Liver (tissue), 9 donors: ENCODE measurements around the gene ITPKB. TPM values are rescaled to one million over a fixed set of nuclear protein-coding genes. Genes with fewer than 3 reads are reported as not detected.

ENCODE experiments used
- DNase-seq: peaks from one replicate; pipeline ENCODE4 v3.0.0-alpha.2; 2017; ENCODE audit warnings: low spot score
- H3K27ac ChIP-seq, 2 donors: one replicate each; pipeline ENCODE4 v1.7.0; 2013; ENCODE audit warnings: inconsistent platforms in 2 of 2, low read length in 2 of 2, control low read depth in 1 of 2, low read depth in 1 of 2, mild to moderate bottlenecking in 1 of 2
- H3K27me3 ChIP-seq, 4 donors: one replicate each; pipeline versions ENCODE4 v1.6.1 to v1.7.0; 2013; ENCODE audit warnings: low read length in 3 of 4, inconsistent platforms in 1 of 4, mild to moderate bottlenecking in 1 of 4, moderate library complexity in 1 of 4; ENCODE audit not compliant: control insufficient read depth in 4 of 4, insufficient read depth in 4 of 4
- H3K36me3 ChIP-seq, 4 donors: one replicate each; pipeline versions ENCODE4 v1.6.1 to v1.7.0; 2013; ENCODE audit warnings: low read length in 3 of 4, mild to moderate bottlenecking in 3 of 4, low read depth in 1 of 4, moderate library complexity in 1 of 4; ENCODE audit not compliant: control insufficient read depth in 4 of 4, insufficient read depth in 3 of 4
- H3K4me1 ChIP-seq, 4 donors: one replicate each; pipeline versions ENCODE4 v1.6.1 to v1.7.0; 2013; ENCODE audit warnings: low read length in 3 of 4, mild to moderate bottlenecking in 3 of 4, moderate library complexity in 1 of 4; ENCODE audit not compliant: control insufficient read depth in 4 of 4, insufficient read depth in 4 of 4
- H3K4me3 ChIP-seq, 3 donors: one replicate each; pipeline versions ENCODE4 v1.6.1 to v1.7.0; 2013; ENCODE audit warnings: low read length in 3 of 3, control low read depth in 1 of 3, low read depth in 1 of 3, mild to moderate bottlenecking in 1 of 3
- H3K9ac ChIP-seq, 2 donors: one replicate each; pipeline ENCODE4 v1.7.0; 2013; ENCODE audit warnings: low read length in 2 of 2, mild to moderate bottlenecking in 2 of 2, moderate library complexity in 2 of 2, control low read depth in 1 of 2, low read depth in 1 of 2
- H3K9me3 ChIP-seq, 4 donors: one replicate each; pipeline versions ENCODE4 v1.6.1 to v1.7.0; 2013; ENCODE audit warnings: low read length in 3 of 4; ENCODE audit not compliant: control insufficient read depth in 4 of 4
- FOXA1 ChIP-seq: IDR thresholded peaks from 2 replicates; pipeline ENCODE4 v1.6.1; 2016; ENCODE audit warnings: antibody characterized with exemption
- FOXA2 ChIP-seq: IDR thresholded peaks from 2 replicates; pipeline ENCODE4 v1.6.1; 2016; ENCODE audit warnings: antibody characterized with exemption
- HNF4G ChIP-seq: IDR thresholded peaks from 2 replicates; pipeline ENCODE4 v1.6.1; 2016; ENCODE audit warnings: antibody characterized with exemption
- JUND ChIP-seq, 2 donors: IDR thresholded peaks; 2 replicates each; pipeline ENCODE4 v1.6.1; 2016; ENCODE audit warnings: antibody characterized with exemption in 2 of 2
- MAX ChIP-seq: IDR thresholded peaks from 2 replicates; pipeline ENCODE4 v1.6.1; 2016; ENCODE audit warnings: antibody characterized with exemption
- NR2F2 ChIP-seq: IDR thresholded peaks from 2 replicates; pipeline ENCODE4 v1.6.1; 2016; ENCODE audit warnings: antibody characterized with exemption
- REST ChIP-seq: IDR thresholded peaks from 2 replicates; pipeline ENCODE4 v1.6.1; 2016; ENCODE audit warnings: antibody characterized with exemption, mild to moderate bottlenecking
- SP1 ChIP-seq: IDR thresholded peaks from 2 replicates; pipeline ENCODE4 v1.6.1; 2018; ENCODE audit warnings: antibody characterized with exemption, mild to moderate bottlenecking
- YY1 ChIP-seq: IDR thresholded peaks from 2 replicates; pipeline ENCODE4 v1.6.1; 2016; ENCODE audit warnings: antibody characterized with exemption, mild to moderate bottlenecking
- ZBTB33 ChIP-seq: IDR thresholded peaks from 2 replicates; pipeline ENCODE4 v1.6.1; 2016; ENCODE audit warnings: antibody characterized with exemption
- WGBS: extraction: QIAGEN DNeasy Blood & Tissue Kit; methylation state at CpG from one replicate; pipeline ENCODE4 v1.1.7; 2013; 5-methylcytosine and 5-hydroxymethylcytosine counted together
- polyA plus RNA-seq, 2 donors: library from polyadenylated mRNA; stranded (reverse) in 1 of 2; unstranded in 1 of 2; fragments of 200-250 nt in 1 of 2; fragments of >200 nt in 1 of 2; fragmentation: Nextera tagmentation in 1 of 2; extraction: Ambion mirVana in 1 of 2; gene quantifications; one replicate each; pipeline versions ENCODE4 v1.2.1 to v1.2.3, GENCODE V29; 2013 to 2015
- total RNA-seq, 2 donors: library from RNA; depleted of rRNA; stranded (reverse); fragments of >200 nt; gene quantifications; one replicate each; pipeline ENCODE4 v1.2.3, GENCODE V29; 2014
- donor health status: healthy.
- donor health status: healthy.
- donor health status: healthy.
- donor health status: healthy.
- donor health status: healthy.

The ITPKB gene
- total and polyA plus RNA-seq, 4 donors = 0.61 to 5.8 (median 3.7) TPM

- Histone ChIP-seq H3K27ac (no peak overlapping the region), H3K9me3 (no peaks in the 10 kb centered on the region), H3K9ac (no peak overlapping the region), H3K4me1 (no peaks in the 10 kb centered on the region), H3K36me3 (no peaks in the 10 kb centered on the region), H3K4me3 (no peak overlapping the region), H3K27me3 (no peaks in the 10 kb centered on the region)
- 81% methylated on average over 19 of the region's 19 CpGs for WGBS
- DNase-seq = no peak
- no peak for TF ChIP-seq REST
- no peak for TF ChIP-seq YY1
Measured at GRCh38 chr1:226784081-226785049, 45.3 kb upstream of the ITPKB start.

GRCh38 chr1:226782845-226783601 is 43.9 kb upstream of the ITPKB start:
- H3K4me3 ChIP-seq = no peak overlapping the region
- H3K9me3 ChIP-seq = no peaks in the 10 kb centered on the region
- H3K27me3 ChIP-seq = no peaks in the 10 kb centered on the region
- TF ChIP-seq FOXA1 = no peak
- TF ChIP-seq SP1 = no peak
- TF ChIP-seq FOXA2 = no peak
- no peak for TF ChIP-seq NR2F2
- H3K4me1 ChIP-seq = no peaks in the 10 kb centered on the region
- no peak for DNase-seq
- 68% methylated on average over 4 of the region's 4 CpGs for WGBS
- no peaks in the 10 kb centered on the region for H3K36me3 ChIP-seq
- no peak overlapping the region for H3K27ac ChIP-seq
- no peak overlapping the region for H3K9ac ChIP-seq

GRCh38 chr1:226781937-226782609 is 43.0 kb upstream of the ITPKB start:
- no peak overlapping the region for H3K27ac ChIP-seq
- no peaks in the 10 kb centered on the region for H3K9me3 ChIP-seq
- no peaks in the 10 kb centered on the region for H3K36me3 ChIP-seq
- H3K4me3 ChIP-seq = no peak overlapping the region
- no peaks in the 10 kb centered on the region for H3K4me1 ChIP-seq
- H3K27me3 ChIP-seq = no peaks in the 10 kb centered on the region
- TF ChIP-seq JUND (IDR thresholded peaks at IDR 0.05) (no peak), YY1 (no peak), SP1 (no peak), NR2F2 (no peak), REST (no peak), MAX (no peak), HNF4G (no peak), ZBTB33 (no peak), FOXA2 (no peak)
- DNase-seq = no peak
- WGBS = 82% methylated on average over 7 of the region's 7 CpGs
- H3K9ac ChIP-seq = no peak overlapping the region
